ENCODE measurements around the gene DDX23. TPM values are rescaled to one million over a fixed set of nuclear protein-coding genes. Genes with fewer than 3 reads are reported as not detected.
"Not testable (repeated sequence)": the region's sequence is repeated elsewhere in the genome, so short reads cannot be mapped to it uniquely, and the experiment has no call there.

Gene DDX23
- total RNA-seq, 1 experiment from 2014 or later, result 80.8 TPM

DNA sequence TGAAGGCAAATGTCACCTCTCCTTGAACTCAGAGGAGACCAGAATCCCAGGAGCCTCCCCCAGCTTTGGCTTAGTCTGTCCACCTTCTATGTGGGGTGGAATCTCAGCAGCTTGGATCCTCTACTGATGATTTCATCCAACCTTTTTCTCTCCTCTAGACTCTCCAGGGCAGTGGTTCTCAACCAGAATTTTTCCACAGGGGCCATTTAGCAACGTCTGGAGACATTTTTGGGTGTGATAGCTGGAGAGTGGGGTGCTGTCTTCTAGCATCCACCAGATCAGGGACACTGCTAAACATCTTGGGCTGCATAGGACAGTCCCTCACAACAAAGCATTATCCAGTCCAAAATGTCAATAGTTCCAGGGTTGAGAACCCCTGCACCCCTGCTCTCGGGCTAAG lies 4.4 kb upstream of the DDX23 start:
- intact Hi-C loops (cut with micrococcal nuclease; ENCODE audit: unreplicated experiment), result loop anchor here (10.0 kb wide), 1 partner anchor 118 kb away; the partner anchor contains the start of genes WNT1 and WNT10B
- CTCF ChIA-PET, result interaction anchor here (1.4 kb wide), 1 partner anchor 9 kb away, joined by 3 read pairs; the partner anchor contains the start of gene RND1
- Mint-ChIP-seq H3K4me1 (ENCODE audit: low read depth, unreplicated experiment) (peaks cover 19% of the 10 kb centered on the region), H3K4me3 (ENCODE audit: low read depth, unreplicated experiment) (no peak overlapping the region), H3K9me3 (ENCODE audit: low read depth, unreplicated experiment) (no peaks in the 10 kb centered on the region), H3K27ac (ENCODE audit: unreplicated experiment) (no peak overlapping the region), H3K36me3 (ENCODE audit: insufficient read depth, unreplicated experiment) (peaks cover 32% of the 10 kb centered on the region), H3K27me3 (ENCODE audit: unreplicated experiment) (no peaks in the 10 kb centered on the region)
- TF ChIP-seq, protein P1, sequence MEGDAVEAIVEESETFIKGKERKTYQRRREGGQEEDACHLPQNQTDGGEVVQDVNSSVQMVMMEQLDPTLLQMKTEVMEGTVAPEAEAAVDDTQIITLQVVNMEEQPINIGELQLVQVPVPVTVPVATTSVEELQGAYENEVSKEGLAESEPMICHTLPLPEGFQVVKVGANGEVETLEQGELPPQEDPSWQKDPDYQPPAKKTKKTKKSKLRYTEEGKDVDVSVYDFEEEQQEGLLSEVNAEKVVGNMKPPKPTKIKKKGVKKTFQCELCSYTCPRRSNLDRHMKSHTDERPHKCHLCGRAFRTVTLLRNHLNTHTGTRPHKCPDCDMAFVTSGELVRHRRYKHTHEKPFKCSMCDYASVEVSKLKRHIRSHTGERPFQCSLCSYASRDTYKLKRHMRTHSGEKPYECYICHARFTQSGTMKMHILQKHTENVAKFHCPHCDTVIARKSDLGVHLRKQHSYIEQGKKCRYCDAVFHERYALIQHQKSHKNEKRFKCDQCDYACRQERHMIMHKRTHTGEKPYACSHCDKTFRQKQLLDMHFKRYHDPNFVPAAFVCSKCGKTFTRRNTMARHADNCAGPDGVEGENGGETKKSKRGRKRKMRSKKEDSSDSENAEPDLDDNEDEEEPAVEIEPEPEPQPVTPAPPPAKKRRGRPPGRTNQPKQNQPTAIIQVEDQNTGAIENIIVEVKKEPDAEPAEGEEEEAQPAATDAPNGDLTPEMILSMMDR (IDR thresholded peaks at IDR 0.05; ENCODE audit: unreplicated experiment), result no peak
- DNase-seq, result no peak
- no TSS peak for BruUV-seq (replicated peaks)

DNA sequence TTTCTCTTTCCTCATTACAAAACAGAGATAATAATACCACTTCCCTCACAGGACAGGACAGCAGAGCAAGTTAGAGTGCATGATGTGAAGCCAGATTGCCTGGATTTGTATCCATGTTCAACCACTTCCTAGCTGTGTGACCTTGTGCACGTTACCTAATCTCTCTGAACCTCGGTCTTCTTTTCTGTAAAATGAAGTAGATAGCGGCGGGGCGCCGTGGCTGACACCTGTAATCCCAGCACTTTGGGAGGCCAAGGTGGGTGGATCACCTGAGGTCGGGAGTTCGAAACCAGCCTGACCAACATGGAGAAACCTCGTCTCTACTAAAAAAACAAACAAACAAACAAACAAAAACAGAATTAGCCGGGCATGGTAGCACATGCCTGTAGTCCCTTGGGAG lies 3.0 kb upstream of the DDX23 start:
- DNase-seq; H3K4me3 Mint-ChIP-seq (ENCODE audit: low read depth, unreplicated experiment); CTCF ChIA-PET; H3K9me3 Mint-ChIP-seq (ENCODE audit: low read depth, unreplicated experiment); H3K27ac Mint-ChIP-seq (ENCODE audit: unreplicated experiment); BruUV-seq (replicated peaks); H3K27me3 Mint-ChIP-seq (ENCODE audit: unreplicated experiment): not testable (repeated sequence)
- Mint-ChIP-seq H3K36me3 (ENCODE audit: insufficient read depth, unreplicated experiment) (peaks cover 33% of the 10 kb centered on the region), H3K4me1 (ENCODE audit: low read depth, unreplicated experiment) (peaks cover 23% of the 10 kb centered on the region)
- intact Hi-C loops (cut with micrococcal nuclease; ENCODE audit: unreplicated experiment), result loop anchor here (5.0 to 10.0 kb wide), 2 partner anchors 120 to 142 kb away; partner anchors contain the start of genes DDN, WNT1 and WNT10B

DNA sequence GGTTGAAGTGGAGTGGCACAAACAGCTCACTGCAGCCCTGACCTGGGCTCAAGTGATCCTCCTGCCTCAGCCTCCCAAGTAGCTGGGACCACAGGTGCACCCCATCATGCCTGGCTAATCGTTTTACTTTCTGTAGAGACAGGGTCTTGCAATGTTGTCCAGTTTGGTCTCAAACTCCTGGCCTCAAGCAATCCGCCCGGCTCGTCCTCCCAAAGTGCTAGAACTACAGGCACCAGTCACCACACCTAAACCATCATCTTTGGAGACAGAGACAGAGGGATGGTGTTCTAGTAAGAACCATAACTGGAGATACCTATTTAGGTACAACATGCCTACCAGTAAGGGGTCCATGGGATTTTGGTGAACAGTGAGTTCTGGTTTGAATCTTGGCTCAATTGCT lies 2.5 kb upstream of the DDX23 start:
- Mint-ChIP-seq H3K4me1 (ENCODE audit: low read depth, unreplicated experiment) (peaks cover 28% of the 10 kb centered on the region), H3K27me3 (ENCODE audit: unreplicated experiment) (no peaks in the 10 kb centered on the region), H3K27ac (ENCODE audit: unreplicated experiment) (no peak overlapping the region), H3K36me3 (ENCODE audit: insufficient read depth, unreplicated experiment) (peaks cover 37% of the 10 kb centered on the region), H3K9me3 (ENCODE audit: low read depth, unreplicated experiment) (no peaks in the 10 kb centered on the region), H3K4me3 (ENCODE audit: low read depth, unreplicated experiment) (no peak overlapping the region)
- TF ChIP-seq, protein P1 (IDR thresholded peaks at IDR 0.05; ENCODE audit: unreplicated experiment), result no peak
- BruUV-seq (replicated peaks), result no TSS peak
- intact Hi-C loops (cut with micrococcal nuclease; ENCODE audit: unreplicated experiment), result loop anchor here (5.0 to 10.0 kb wide), 2 partner anchors 120 to 143 kb away; partner anchors contain the start of genes DDN, WNT1 and WNT10B
- CTCF ChIA-PET, result interaction anchor here (3.5 kb wide), 1 partner anchor 36 kb away, joined by 61 read pairs; no protein-coding TSS in a partner anchor
- no peak for DNase-seq

DNA sequence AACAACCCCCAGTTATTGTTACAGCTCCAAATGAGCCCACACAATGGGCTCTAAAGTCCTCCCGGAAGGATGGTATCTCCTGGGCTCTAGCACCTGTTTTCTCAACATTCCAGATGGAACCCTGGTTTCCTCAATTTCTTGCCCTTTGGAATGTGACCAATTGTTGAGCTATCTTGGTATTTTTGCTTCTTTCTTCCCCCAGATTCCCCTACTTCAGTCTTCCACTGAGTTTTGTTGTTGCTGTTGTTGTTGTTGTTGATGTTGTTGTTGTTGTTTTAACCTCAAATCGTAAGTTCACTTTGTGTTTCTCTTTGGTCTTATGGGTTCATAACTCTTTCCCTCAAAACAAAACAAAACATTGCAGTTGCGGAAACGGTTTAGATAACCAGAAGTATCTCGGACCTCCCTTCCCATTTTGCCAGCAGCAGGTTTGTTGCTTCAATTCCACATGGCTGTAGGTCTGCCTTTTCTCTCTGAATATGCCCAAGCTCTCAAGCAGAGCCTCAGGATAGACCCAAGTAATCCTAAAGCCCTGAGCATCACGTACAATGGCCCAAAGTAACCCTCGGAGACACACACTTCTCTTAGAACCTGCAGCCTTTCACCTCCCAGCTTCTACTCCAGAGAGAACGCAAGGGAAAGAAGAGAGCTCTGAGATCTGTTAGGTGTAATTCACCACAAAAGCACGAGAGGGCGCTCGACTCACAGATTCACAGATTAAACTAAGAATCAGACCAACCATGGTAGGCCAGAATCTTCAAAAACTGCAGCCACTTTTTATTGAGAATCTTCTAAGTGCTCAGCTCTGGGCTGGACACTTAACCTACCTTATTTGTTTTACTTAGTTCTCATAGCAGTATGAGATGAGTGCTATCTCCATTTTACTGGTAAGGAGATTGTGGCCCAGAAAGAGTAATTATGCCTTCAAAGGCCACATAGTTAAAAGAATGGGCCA lies 1.0 kb upstream of the DDX23 start:
- intact Hi-C loops (cut with micrococcal nuclease; ENCODE audit: unreplicated experiment), result loop anchor here (1.0 to 10.0 kb wide), 3 partner anchors 37 to 144 kb away; partner anchors contain the start of genes DDN, WNT1 and WNT10B
- no TSS peak for BruUV-seq (replicated peaks)
- Mint-ChIP-seq H3K4me3 (ENCODE audit: low read depth, unreplicated experiment) (peak overlapping the region; percentile 92), H3K27ac (ENCODE audit: unreplicated experiment) (peak overlapping the region; percentile 39), H3K36me3 (ENCODE audit: insufficient read depth, unreplicated experiment) (peaks cover 40% of the 10 kb centered on the region), H3K27me3 (ENCODE audit: unreplicated experiment) (no peaks in the 10 kb centered on the region), H3K9me3 (ENCODE audit: low read depth, unreplicated experiment) (no peaks in the 10 kb centered on the region), H3K4me1 (ENCODE audit: low read depth, unreplicated experiment) (peaks cover 28% of the 10 kb centered on the region)
- TF ChIP-seq, protein P1 (IDR thresholded peaks at IDR 0.05; ENCODE audit: unreplicated experiment), result peak; percentile 54
- DNase-seq, result peak; percentile 77
- CTCF ChIA-PET, result interaction anchor here (0.6 to 3.5 kb wide), 14 partner anchors 10 to 144 kb away, joined by 3 to 61 read pairs (median 4); partner anchors contain the start of genes FKBP11 and RND1

DNA sequence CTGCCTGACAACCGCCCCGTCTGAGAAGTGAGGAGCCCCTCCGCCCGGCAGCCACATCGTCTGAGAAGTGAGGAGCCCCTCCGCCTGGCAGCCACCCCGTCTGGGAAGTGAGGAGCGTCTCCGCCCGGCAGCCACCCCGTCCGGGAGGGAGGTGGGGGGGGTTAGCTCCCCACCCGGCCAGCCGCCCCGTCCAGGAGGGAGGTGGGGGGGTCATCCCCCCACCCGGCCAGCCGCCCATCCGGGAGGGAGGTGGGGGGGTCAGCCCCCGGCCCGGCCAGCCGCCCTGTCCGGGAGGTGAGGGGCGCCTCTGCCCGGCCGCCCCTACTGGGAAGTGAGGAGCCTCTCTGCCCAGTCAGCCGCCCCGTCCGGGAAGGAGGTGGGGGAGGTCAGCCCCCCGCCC lies 9.9 kb downstream of the DDX23 start:
- DNase-seq; BruUV-seq (replicated peaks); intact Hi-C loops (cut with micrococcal nuclease; ENCODE audit: unreplicated experiment); CTCF ChIA-PET; H3K27ac Mint-ChIP-seq (ENCODE audit: unreplicated experiment); H3K4me1 Mint-ChIP-seq (ENCODE audit: low read depth, unreplicated experiment); H3K4me3 Mint-ChIP-seq (ENCODE audit: low read depth, unreplicated experiment); H3K9me3 Mint-ChIP-seq (ENCODE audit: low read depth, unreplicated experiment); H3K27me3 Mint-ChIP-seq (ENCODE audit: unreplicated experiment): not testable (repeated sequence)
- H3K36me3 Mint-ChIP-seq (ENCODE audit: insufficient read depth, unreplicated experiment), result peaks cover 45% of the 10 kb centered on the region
